Mesenchymal stem cell (in vitro differentiated cells and primary cell): ENCODE results near the gene CD86.

ENCODE experiments used
- DNase-seq: peaks from one replicate; pipeline ENCODE4 v3.0.0-alpha.2; 2013
- H2AFZ ChIP-seq: one replicate; pipeline ENCODE4 v1.6.1; 2013; ENCODE audit warnings: low read depth, mild to moderate bottlenecking, control low read depth, inconsistent platforms, low read length, moderate library complexity
- H2AK5ac ChIP-seq: 2 replicates; pipeline ENCODE4 v1.6.1; 2013; ENCODE audit warnings: low read length, moderate library complexity, mild to moderate bottlenecking, inconsistent platforms; ENCODE audit not compliant: severe bottlenecking
- H2BK120ac ChIP-seq: one replicate; pipeline ENCODE4 v1.6.1; 2013; ENCODE audit warnings: low read depth, mild to moderate bottlenecking, inconsistent platforms, low read length, moderate library complexity
- H2BK12ac ChIP-seq, 2 experiments: one replicate each; pipeline ENCODE4 v1.6.1; 2013; ENCODE audit warnings: inconsistent platforms in 2 of 2, low read length in 2 of 2, mild to moderate bottlenecking in 2 of 2, moderate library complexity in 2 of 2, control low read depth in 1 of 2
- H2BK15ac ChIP-seq: one replicate; pipeline ENCODE4 v1.6.1; 2013; ENCODE audit warnings: mild to moderate bottlenecking, low read depth, inconsistent platforms; ENCODE audit not compliant: poor library complexity, severe bottlenecking
- H2BK5ac ChIP-seq: 2 replicates; pipeline ENCODE4 v1.6.1; 2013; ENCODE audit warnings: low read depth, mild to moderate bottlenecking, low read length, control low read depth, inconsistent platforms; ENCODE audit not compliant: poor library complexity, severe bottlenecking
- H3K14ac ChIP-seq, 2 experiments: one replicate each; pipeline ENCODE4 v1.6.1; 2013; ENCODE audit warnings: inconsistent platforms in 2 of 2, low read length in 2 of 2, control low read depth in 1 of 2, mild to moderate bottlenecking in 1 of 2, moderate library complexity in 1 of 2
- H3K18ac ChIP-seq, 2 experiments: one replicate each; pipeline ENCODE4 v1.6.1; 2013; ENCODE audit warnings: inconsistent platforms in 2 of 2, low read length in 2 of 2, control low read depth in 1 of 2, low read depth in 1 of 2, mild to moderate bottlenecking in 1 of 2
- H3K23ac ChIP-seq, 2 experiments: one replicate each; pipeline ENCODE4 v1.6.1; 2013; ENCODE audit warnings: inconsistent platforms in 2 of 2, low read length in 2 of 2, mild to moderate bottlenecking in 2 of 2, moderate library complexity in 2 of 2, control low read depth in 1 of 2
- H3K27ac ChIP-seq: 2 replicates; pipeline ENCODE4 v1.5.1; 2013; ENCODE audit warnings: mild to moderate bottlenecking, moderate library complexity, low read length, control low read depth, inconsistent platforms; ENCODE audit not compliant: poor library complexity, severe bottlenecking
- H3K27me3 ChIP-seq, 2 experiments: 2 replicates each; pipeline versions ENCODE4 v1.6.1 to v1.7.0; 2013; ENCODE audit warnings: low read length in 2 of 2, mild to moderate bottlenecking in 2 of 2, moderate library complexity in 2 of 2, control low read depth in 1 of 2, inconsistent platforms in 1 of 2; ENCODE audit not compliant: control insufficient read depth in 1 of 2, insufficient read depth in 1 of 2
- H3K36me3 ChIP-seq, 2 experiments: 2 replicates each; pipeline versions ENCODE4 v1.6.1 to v1.7.0; 2013; ENCODE audit warnings: low read length in 2 of 2, control low read depth in 1 of 2, inconsistent platforms in 1 of 2, low read depth in 1 of 2, mild to moderate bottlenecking in 1 of 2; ENCODE audit not compliant: insufficient read depth in 2 of 2, control insufficient read depth in 1 of 2
- H3K4ac ChIP-seq, 2 experiments: one replicate each; pipeline ENCODE4 v1.6.1; 2013; ENCODE audit warnings: inconsistent platforms in 2 of 2, low read length in 2 of 2, mild to moderate bottlenecking in 2 of 2, moderate library complexity in 2 of 2, control low read depth in 1 of 2, low read depth in 1 of 2
- H3K4me1 ChIP-seq: 2 replicates; pipeline ENCODE4 v1.6.1; 2013; ENCODE audit warnings: low read depth, low read length, control low read depth; ENCODE audit not compliant: control insufficient read depth, insufficient read depth
- H3K4me2 ChIP-seq: 2 replicates; pipeline ENCODE4 v1.6.1; 2013; ENCODE audit warnings: low read length, mild to moderate bottlenecking, inconsistent platforms; ENCODE audit not compliant: poor library complexity, severe bottlenecking
- H3K4me3 ChIP-seq, 2 experiments: 2 replicates each; pipeline versions ENCODE4 v1.5.1 to v1.7.0; 2013; ENCODE audit warnings: low read length in 2 of 2, mild to moderate bottlenecking in 2 of 2, control low read depth in 1 of 2, low read depth in 1 of 2; ENCODE audit not compliant: insufficient read depth in 1 of 2
- H3K79me1 ChIP-seq: replicated peaks from 2 replicates; pipeline ENCODE4 v1.6.1; 2013; ENCODE audit warnings: mild to moderate bottlenecking, control low read depth, low read length, inconsistent platforms; ENCODE audit not compliant: poor library complexity, severe bottlenecking
- H3K9ac ChIP-seq: 2 replicates; pipeline ENCODE4 v1.7.0; 2013; ENCODE audit warnings: mild to moderate bottlenecking, low read length, moderate library complexity
- H3K9me3 ChIP-seq: 2 replicates; pipeline ENCODE4 v1.7.0; 2013; ENCODE audit warnings: mild to moderate bottlenecking, low read length; ENCODE audit not compliant: control insufficient read depth
- H4K8ac ChIP-seq: one replicate; pipeline ENCODE4 v1.6.1; 2013; ENCODE audit warnings: inconsistent platforms, mild to moderate bottlenecking, low read length, moderate library complexity
- H4K91ac ChIP-seq: one replicate; pipeline ENCODE4 v1.6.1; 2013; ENCODE audit warnings: mild to moderate bottlenecking, low read length, inconsistent platforms
- WGBS: methylation state at CpG from one replicate; pipeline ENCODE4 v1.1.7; 2013; ENCODE audit warnings: mixed read lengths; 5-methylcytosine and 5-hydroxymethylcytosine counted together

CD86 gene

DNA sequence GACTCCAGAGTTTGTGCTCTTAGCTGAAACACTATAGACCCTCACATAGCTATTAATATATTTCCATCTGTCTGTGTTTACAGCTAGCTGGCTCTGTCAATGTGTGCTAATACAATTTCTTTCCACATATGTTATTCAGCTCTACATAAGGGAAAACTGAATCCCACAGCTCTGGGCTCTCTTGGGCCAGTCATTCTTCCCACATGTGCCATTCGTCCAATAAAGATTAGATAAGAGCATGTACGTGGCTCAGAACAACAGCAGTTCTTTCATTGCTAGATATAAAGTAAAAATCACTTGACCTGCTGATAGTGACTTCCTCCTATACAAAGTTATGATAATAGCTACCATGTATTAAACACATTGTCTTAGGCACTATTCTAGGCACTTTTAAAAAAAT, 30.4 kb upstream of the CD86 start:
- no peak overlapping the region for H3K23ac ChIP-seq
- H3K4ac ChIP-seq = no peak overlapping the region
- H3K36me3 ChIP-seq = no peaks in the 10 kb centered on the region
- no peak overlapping the region for H3K4me3 ChIP-seq
- no peak overlapping the region for H2AFZ ChIP-seq
- H3K27me3 ChIP-seq = peaks cover 23 to 26% of the 10 kb centered on the region in 2 experiments
- H3K4me1 ChIP-seq = peaks cover 7% of the 10 kb centered on the region
- no peak overlapping the region for H4K8ac ChIP-seq
- H3K18ac ChIP-seq = no peak overlapping the region
- no peak overlapping the region for H3K4me2 ChIP-seq
- H3K9ac ChIP-seq = no peak overlapping the region
- no peaks in the 10 kb centered on the region for H3K9me3 ChIP-seq
- H3K14ac ChIP-seq = no peak overlapping the region
- no peak for DNase-seq
- no CpG with 5 or more reads among the region's 2 CpGs for WGBS
- no peak overlapping the region for H2BK5ac ChIP-seq
- no peak overlapping the region for H4K91ac ChIP-seq
- no peaks in the 10 kb centered on the region for H3K79me1 ChIP-seq
- H2AK5ac ChIP-seq = no peak overlapping the region
- no peak overlapping the region for H3K27ac ChIP-seq
- H2BK120ac ChIP-seq = no peak overlapping the region
- no peak overlapping the region for H2BK12ac ChIP-seq
- H2BK15ac ChIP-seq = no peak overlapping the region

DNA sequence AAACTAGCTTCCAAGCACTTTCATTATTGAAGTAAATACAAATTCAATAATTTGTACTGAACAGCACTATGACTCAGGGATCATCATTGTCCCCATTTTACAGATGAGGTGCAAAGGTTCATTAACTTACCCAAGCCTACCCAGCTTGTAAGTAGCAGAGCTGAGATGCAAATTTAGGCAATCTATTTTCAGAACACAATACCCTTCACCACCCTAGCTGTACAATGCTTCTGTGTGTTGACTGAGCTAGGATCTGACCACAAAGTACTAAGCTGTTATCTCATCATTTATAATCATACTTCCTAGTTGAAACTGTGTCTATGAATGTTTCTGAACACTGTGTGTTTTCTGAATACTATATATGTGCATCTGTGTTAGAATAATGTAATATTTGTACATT, 29.9 kb upstream of the CD86 start:
- H3K9me3 ChIP-seq = no peaks in the 10 kb centered on the region
- H3K4me1 ChIP-seq = peaks cover 7% of the 10 kb centered on the region
- H3K27me3 ChIP-seq = peaks cover 19 to 24% of the 10 kb centered on the region in 2 experiments
- no peak overlapping the region for H3K9ac ChIP-seq
- H2BK5ac ChIP-seq = no peak overlapping the region
- no peak overlapping the region for H3K4ac ChIP-seq
- no peak overlapping the region for H2BK15ac ChIP-seq
- no peak overlapping the region for H3K14ac ChIP-seq
- H3K23ac ChIP-seq = no peak overlapping the region
- no peaks in the 10 kb centered on the region for H3K36me3 ChIP-seq
- H4K8ac ChIP-seq = no peak overlapping the region
- H2BK120ac ChIP-seq = no peak overlapping the region
- no peak overlapping the region for H3K18ac ChIP-seq
- H3K79me1 ChIP-seq = no peaks in the 10 kb centered on the region
- no peak overlapping the region for H4K91ac ChIP-seq
- no peak overlapping the region for H2BK12ac ChIP-seq
- H3K4me3 ChIP-seq = no peak overlapping the region
- no peak for DNase-seq
- H2AFZ ChIP-seq = no peak overlapping the region
- no peak overlapping the region for H3K27ac ChIP-seq
- H3K4me2 ChIP-seq = no peak overlapping the region
- H2AK5ac ChIP-seq = no peak overlapping the region

DNA sequence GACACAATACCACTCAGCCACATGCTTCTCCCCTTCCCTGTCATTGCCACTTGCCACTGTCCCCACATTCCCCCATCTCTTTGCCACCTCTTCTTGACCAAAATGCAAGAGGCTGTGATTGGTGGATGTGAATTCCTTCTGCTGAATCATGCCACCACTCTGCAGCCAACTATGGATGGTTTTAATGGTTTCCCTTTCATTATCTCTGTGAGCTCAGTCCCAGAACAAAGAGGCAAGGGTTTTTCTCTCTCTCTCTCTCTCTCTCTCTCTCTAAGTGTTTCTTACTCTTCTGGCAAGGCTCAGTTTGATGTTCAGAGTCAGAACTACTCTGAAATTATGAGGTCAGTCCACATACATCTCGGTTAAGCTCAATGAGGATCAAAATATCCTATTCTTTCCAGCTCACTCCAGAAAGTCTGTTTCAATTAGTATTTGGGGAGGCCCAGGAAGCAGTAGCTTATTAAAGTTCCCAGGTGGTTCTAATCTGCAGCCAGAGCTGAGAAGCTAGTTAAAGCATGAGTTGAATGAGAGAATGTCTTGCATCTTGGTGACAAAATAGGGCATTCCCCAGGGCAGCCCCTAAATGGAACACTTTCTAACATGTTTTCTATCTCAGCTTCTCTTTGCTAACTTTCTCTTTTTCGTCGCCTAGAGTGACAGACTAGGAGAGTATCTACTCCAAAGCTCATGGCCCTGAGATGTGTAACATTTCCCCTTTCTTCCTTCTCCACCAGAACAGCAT, 24.6 kb upstream of the CD86 start:
- H3K9ac ChIP-seq = no peak overlapping the region
- WGBS = 73% methylated on average over 2 of the region's 3 CpGs
- H3K36me3 ChIP-seq = no peaks in the 10 kb centered on the region
- no peak overlapping the region for H2AFZ ChIP-seq
- H2AK5ac ChIP-seq = no peak overlapping the region
- H3K4ac ChIP-seq = no peak overlapping the region
- H3K4me1 ChIP-seq = no peaks in the 10 kb centered on the region
- no peak overlapping the region for H3K18ac ChIP-seq
- no peak overlapping the region for H2BK15ac ChIP-seq
- no peaks in the 10 kb centered on the region for H3K9me3 ChIP-seq
- H4K91ac ChIP-seq = no peak overlapping the region
- no peak overlapping the region for H3K27ac ChIP-seq
- H3K4me3 ChIP-seq = no peak overlapping the region
- peak; percentile 24 for DNase-seq
- H2BK120ac ChIP-seq = no peak overlapping the region
- no peaks in the 10 kb centered on the region for H3K79me1 ChIP-seq
- no peak overlapping the region for H2BK5ac ChIP-seq
- H2BK12ac ChIP-seq = no peak overlapping the region
- H3K14ac ChIP-seq = no peak overlapping the region
- H3K4me2 ChIP-seq = no peak overlapping the region
- H4K8ac ChIP-seq = no peak overlapping the region
- peak overlapping the region in 1 of 2 experiments; percentile 63 for H3K23ac ChIP-seq
- H3K27me3 ChIP-seq = no peaks in the 10 kb centered on the region

DNA sequence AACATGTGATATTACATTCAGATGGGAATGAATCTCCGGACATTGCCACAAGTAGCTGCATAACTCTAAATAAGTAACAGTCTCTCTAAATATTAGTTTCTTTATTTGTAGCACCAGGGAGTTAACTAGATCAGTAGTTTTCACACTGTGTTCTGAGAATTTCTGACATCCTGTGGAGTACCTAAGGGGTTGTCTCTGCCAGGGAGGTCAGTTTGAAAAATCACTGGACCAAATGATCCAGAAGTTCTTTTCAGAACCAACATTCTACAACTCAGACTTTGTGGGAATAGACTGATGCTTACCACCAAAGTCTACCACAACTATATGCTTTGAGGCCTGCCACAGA, 24.1 kb upstream of the CD86 start:
- WGBS = no CpG with 5 or more reads among the region's 1 CpG
- Histone ChIP-seq H3K36me3 (no peaks in the 10 kb centered on the region), H3K27me3 (no peaks in the 10 kb centered on the region), H3K23ac (no peak overlapping the region), H2AFZ (no peak overlapping the region), H2BK5ac (no peak overlapping the region), H3K4me1 (no peaks in the 10 kb centered on the region), H3K9me3 (no peaks in the 10 kb centered on the region), H4K91ac (no peak overlapping the region), H3K14ac (no peak overlapping the region), H3K4ac (no peak overlapping the region), H2AK5ac (no peak overlapping the region), H2BK120ac (no peak overlapping the region), H2BK12ac (no peak overlapping the region), H3K4me2 (no peak overlapping the region), H2BK15ac (no peak overlapping the region), H3K9ac (no peak overlapping the region), H3K79me1 (no peaks in the 10 kb centered on the region), H3K18ac (no peak overlapping the region), H3K4me3 (no peak overlapping the region), H4K8ac (no peak overlapping the region), H3K27ac (no peak overlapping the region)
- no peak for DNase-seq
